LNCaP clone FGC (cell line): ENCODE data around the gene DNAH7.

ENCODE experiments used
- DNase-seq: peaks from one replicate; pipeline ENCODE4 v3.0.0-alpha.2; 2011; ENCODE audit warnings: low read depth
- H3K4me3 ChIP-seq: 2 replicates; pipeline ENCODE4 v1.5.1; 2011; ENCODE audit warnings: mild to moderate bottlenecking, low read depth, low read length, control low read depth
- TF ChIP-seq, protein P1 (sequence below): IDR thresholded peaks from 2 replicates; pipeline ENCODE4 v1.5.1; 2012; ENCODE audit warnings: mild to moderate bottlenecking; ENCODE audit not compliant: control insufficient read depth, insufficient read depth; ENCODE audit errors: extremely low read depth

The DNAH7 gene

DNA sequence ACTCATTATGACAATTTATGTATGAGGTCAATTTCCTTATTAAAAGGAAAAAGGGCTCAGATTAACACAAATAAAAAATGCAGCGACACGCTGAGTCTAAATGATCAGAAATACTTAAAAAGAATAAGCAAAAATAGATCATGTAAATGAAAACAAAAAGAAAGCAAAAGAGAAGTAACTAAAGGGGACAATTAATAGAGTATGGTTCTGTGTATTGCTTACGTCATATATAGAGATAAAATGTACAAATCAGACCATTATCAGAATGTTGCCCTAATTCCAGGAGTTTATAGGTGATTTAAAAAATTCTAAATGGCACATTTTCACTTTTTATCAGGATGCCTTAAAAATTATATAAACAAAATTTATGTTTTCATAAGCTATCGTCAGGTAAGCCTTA, 189.5 kb downstream of the DNAH7 start:
- TF ChIP-seq, protein P1, sequence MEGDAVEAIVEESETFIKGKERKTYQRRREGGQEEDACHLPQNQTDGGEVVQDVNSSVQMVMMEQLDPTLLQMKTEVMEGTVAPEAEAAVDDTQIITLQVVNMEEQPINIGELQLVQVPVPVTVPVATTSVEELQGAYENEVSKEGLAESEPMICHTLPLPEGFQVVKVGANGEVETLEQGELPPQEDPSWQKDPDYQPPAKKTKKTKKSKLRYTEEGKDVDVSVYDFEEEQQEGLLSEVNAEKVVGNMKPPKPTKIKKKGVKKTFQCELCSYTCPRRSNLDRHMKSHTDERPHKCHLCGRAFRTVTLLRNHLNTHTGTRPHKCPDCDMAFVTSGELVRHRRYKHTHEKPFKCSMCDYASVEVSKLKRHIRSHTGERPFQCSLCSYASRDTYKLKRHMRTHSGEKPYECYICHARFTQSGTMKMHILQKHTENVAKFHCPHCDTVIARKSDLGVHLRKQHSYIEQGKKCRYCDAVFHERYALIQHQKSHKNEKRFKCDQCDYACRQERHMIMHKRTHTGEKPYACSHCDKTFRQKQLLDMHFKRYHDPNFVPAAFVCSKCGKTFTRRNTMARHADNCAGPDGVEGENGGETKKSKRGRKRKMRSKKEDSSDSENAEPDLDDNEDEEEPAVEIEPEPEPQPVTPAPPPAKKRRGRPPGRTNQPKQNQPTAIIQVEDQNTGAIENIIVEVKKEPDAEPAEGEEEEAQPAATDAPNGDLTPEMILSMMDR: no peak
- H3K4me3 ChIP-seq: no peak overlapping the region
- no peak for DNase-seq

DNA sequence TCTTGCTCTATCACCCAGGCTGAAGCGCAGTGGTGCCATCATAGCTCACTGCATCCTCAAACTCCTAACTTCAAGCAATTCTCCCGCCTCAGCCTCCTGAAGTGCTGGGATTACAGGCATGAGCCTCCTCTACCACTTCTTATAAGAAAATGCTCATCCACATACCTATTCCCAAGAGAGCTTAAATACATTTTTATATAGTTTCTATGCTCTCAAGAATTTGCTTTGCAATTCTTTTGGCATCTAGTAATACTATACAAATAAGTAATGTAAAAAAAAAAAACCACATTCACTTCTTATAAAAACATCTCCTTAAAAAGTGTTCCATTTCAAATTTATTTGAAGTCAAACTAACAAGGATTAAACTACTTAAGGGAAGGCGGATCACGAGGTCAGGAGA, 197.3 kb downstream of the DNAH7 start:
- DNase-seq: no peak
- TF ChIP-seq, protein P1: no peak
- no peak overlapping the region for H3K4me3 ChIP-seq

- TF ChIP-seq, protein P1: no peak
- DNase-seq: no peak
- no peak overlapping the region for H3K4me3 ChIP-seq
Observed at GRCh38 chr2:195864316-195864715, 204.3 kb downstream of the DNAH7 start.

GRCh38 chr2:195863564-195863963, 205.1 kb downstream of the DNAH7 start:
- DNase-seq: no peak
- TF ChIP-seq, protein P1: no peak

GRCh38 chr2:195863121-195863520, 205.5 kb downstream of the DNAH7 start:
- no peak overlapping the region for H3K4me3 ChIP-seq
- TF ChIP-seq, protein P1: no peak
- DNase-seq: no peak

More at GRCh38 chr2:195863564-195863963, 205.1 kb downstream of the DNAH7 start:
- no peak overlapping the region for H3K4me3 ChIP-seq

DNA sequence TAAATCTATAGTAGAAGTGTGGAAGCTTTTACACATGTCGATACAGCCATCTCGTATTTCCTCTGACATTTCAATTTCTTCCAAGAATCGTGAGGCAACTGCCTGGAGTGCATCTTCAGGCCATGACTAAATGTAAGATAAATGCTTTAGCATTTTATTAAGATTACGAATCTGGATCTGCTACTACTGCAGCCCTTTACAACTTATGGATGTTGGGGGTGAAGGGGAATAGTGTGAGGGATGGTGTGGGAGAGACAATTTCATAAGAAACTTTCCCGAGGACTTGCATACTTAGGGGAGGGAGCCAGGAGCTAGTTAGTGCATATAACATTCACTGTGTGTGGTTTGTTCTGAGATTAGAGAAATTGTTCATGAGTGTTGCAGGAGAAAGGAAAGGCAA, 206.8 kb downstream of the DNAH7 start:
- no peak for DNase-seq
- no peak overlapping the region for H3K4me3 ChIP-seq
- TF ChIP-seq, protein P1: no peak

- H3K4me3 ChIP-seq: no peak overlapping the region
- no peak for DNase-seq
- TF ChIP-seq, protein P1: no peak
Observed at GRCh38 chr2:195859513-195859912, 209.1 kb downstream of the DNAH7 start.
